ENCODE measurements around the gene EPHX1.
A peak's percentile ranks its signal among the peaks of the same experiment; 100 is the strongest.

Gene EPHX1

DNA sequence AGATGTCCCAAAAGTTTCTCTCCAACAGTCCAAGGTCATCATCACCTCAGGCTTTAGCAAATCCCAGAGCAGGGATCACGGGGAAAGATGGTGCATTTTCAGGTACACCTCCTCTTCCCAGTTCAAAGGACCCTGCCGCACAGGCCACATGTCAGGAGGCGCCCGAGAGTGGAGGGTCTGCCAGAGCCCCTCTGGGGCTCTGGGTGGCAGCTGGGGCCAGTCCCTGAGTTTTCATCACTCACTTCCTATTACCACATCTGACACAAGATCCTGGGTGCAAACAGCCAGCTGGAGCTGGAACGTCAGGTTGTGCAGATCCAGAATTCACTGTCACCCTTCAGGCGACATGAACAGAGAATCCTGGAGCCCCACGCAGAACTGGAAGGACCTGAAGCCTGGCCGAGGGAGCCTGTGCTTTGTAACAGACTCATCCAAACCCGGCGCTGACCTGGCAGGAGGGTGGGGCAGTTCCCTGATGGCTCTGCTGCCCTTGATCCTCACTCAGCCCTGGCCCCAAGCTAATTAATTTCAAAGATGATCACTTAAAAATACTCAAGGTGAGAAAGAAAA is 63.4 kb downstream of the EPHX1 start:
- Mint-ChIP-seq H3K27me3 (no peaks in the 10 kb centered on the region), H3K27ac (peak overlapping the region; percentile 62), H3K36me3 (peaks cover 6% of the 10 kb centered on the region), H3K4me3 (no peak overlapping the region), H3K9me3 (no peaks in the 10 kb centered on the region), H3K4me1 (peaks cover 66% of the 10 kb centered on the region)

DNA sequence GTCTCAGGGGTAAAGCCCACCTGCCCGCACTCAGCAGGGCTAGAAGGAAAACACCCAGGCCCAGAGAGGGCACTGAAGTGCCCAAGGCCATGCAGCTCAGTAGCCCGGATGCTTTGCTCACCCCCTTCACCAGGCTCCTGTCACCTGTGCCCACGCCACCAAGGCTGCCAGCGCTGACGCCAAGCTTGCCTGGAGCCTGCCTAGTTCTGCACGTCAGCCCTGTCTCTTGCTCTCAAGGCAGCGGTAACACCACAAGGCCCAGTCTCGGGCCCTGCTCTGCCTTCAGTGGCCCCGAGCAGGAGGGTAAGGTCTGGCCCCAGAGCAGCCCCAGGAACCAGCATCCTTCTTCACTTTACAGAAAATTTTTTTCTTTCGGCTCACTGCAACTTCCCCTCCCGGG is 64.5 kb downstream of the EPHX1 start:
- Mint-ChIP-seq H3K4me1 (peaks cover 73% of the 10 kb centered on the region), H3K4me3 (no peak overlapping the region), H3K27ac (no peak overlapping the region), H3K36me3 (peaks cover 3% of the 10 kb centered on the region), H3K27me3 (no peaks in the 10 kb centered on the region), H3K9me3 (no peaks in the 10 kb centered on the region)

DNA sequence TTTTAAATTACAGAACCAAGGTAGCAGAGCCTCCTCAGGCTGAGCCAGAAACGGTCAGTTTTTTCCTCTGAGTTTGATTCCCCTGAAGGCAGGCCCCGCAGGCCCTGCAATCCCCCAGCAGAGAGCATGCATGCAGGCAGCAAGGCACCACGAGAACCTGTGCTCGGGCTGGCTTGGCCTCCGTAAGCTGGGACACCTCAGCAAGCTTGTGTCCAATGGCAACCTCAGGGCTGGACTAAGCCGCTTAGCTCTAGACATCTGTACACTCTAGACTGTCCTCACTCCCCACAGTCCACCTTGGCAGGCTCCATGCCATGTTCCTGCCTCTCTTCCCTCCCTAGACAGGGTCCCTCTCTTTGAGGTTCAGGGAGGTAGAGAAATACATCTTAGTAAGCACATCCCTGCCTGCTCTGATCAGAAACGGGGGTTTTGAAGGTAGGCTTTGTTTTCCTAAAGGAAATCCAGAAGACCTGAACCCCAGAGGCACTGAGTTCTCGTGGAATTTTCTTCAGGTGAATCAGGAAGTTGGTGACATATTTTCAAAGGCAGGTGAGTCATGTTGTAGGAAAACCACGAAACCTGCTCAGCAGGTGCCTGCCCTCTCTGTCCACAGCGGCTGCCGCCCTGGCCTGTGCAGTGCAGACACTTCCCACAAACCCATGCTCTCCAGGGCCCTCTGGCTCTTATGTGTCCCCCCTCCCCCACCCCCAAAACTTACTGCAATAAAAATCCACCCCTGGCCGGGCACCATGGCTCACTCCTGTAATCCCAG is 65.3 kb downstream of the EPHX1 start:
- Mint-ChIP-seq H3K27ac (peak overlapping the region; percentile 71), H3K4me1 (peaks cover 80% of the 10 kb centered on the region), H3K36me3 (peaks cover 3% of the 10 kb centered on the region), H3K9me3 (no peaks in the 10 kb centered on the region), H3K27me3 (no peaks in the 10 kb centered on the region), H3K4me3 (no peak overlapping the region)

- Mint-ChIP-seq H3K9me3 (no peaks in the 10 kb centered on the region), H3K4me3 (peak overlapping the region; percentile 53), H3K4me1 (peaks cover 77% of the 10 kb centered on the region), H3K36me3 (no peaks in the 10 kb centered on the region), H3K27me3 (no peaks in the 10 kb centered on the region), H3K27ac (peak overlapping the region; percentile 23)
Observed at GRCh38 chr1:225876900-225877510, 67.1 kb downstream of the EPHX1 start.

GRCh38 chr1:225877580-225877979 is 67.7 kb downstream of the EPHX1 start:
- H3K27me3 Mint-ChIP-seq: no peaks in the 10 kb centered on the region
- peak overlapping the region; percentile 70 for H3K27ac Mint-ChIP-seq
- H3K9me3 Mint-ChIP-seq: no peaks in the 10 kb centered on the region
- H3K4me3 Mint-ChIP-seq: peak overlapping the region; percentile 53
- no peaks in the 10 kb centered on the region for H3K36me3 Mint-ChIP-seq
- H3K4me1 Mint-ChIP-seq: peaks cover 76% of the 10 kb centered on the region

DNA sequence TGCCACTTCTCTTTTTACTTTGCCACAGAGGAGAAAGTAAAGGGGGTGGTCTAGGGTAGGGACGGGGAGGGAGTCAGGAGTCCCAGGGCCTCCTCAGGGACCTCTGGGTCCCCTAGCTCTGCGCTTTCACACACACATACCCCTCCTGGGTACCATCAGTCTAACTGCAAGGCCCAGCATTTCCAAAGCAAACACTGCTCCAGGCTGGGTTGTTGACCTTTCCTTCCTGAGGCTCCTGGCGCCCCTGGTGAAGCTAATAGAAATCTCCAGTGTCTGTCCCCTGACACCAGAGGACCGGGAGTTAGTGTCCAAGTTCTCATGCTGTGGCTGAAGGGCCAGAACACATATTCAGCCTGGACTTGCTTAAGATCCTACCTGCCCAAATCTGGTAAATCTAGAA is 68.4 kb downstream of the EPHX1 start:
- peaks cover 75% of the 10 kb centered on the region for H3K4me1 Mint-ChIP-seq
- H3K27ac Mint-ChIP-seq: peak overlapping the region; percentile 51
- H3K9me3 Mint-ChIP-seq: no peaks in the 10 kb centered on the region
- H3K36me3 Mint-ChIP-seq: no peaks in the 10 kb centered on the region
- peak overlapping the region; percentile 57 for H3K4me3 Mint-ChIP-seq
- H3K27me3 Mint-ChIP-seq: no peaks in the 10 kb centered on the region

GRCh38 chr1:225879521-225880221 is 69.7 kb downstream of the EPHX1 start:
- Mint-ChIP-seq H3K27ac (peak overlapping the region; percentile 70), H3K4me1 (peaks cover 76% of the 10 kb centered on the region)

DNA sequence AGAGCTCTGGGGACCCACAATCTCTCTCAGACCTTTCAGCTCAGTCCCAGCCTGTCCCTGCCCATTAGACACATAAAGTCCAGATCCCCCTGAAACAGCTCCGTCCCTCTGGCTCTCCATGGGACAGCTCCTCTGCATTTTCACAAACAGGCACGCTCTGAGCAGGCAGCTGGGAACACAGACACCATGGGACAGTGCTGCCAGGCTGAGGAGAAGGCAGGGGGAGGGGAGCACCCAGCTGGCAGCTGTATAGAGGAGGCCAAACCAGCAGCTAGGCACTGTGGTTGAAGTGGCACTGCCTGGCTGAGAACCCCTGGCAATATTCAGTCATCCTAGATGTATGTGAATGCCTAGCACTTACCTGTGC is 70.3 kb downstream of the EPHX1 start:
- Mint-ChIP-seq H3K27me3 (no peaks in the 10 kb centered on the region), H3K36me3 (no peaks in the 10 kb centered on the region), H3K4me1 (peaks cover 74% of the 10 kb centered on the region), H3K4me3 (peak overlapping the region; percentile 87), H3K27ac (peak overlapping the region; percentile 70), H3K9me3 (no peaks in the 10 kb centered on the region)

More at GRCh38 chr1:225879521-225880221, 69.7 kb downstream of the EPHX1 start:
- Mint-ChIP-seq H3K36me3 (no peaks in the 10 kb centered on the region), H3K4me3 (peak overlapping the region; percentile 87), H3K27me3 (no peaks in the 10 kb centered on the region), H3K9me3 (no peaks in the 10 kb centered on the region)

- Mint-ChIP-seq H3K27ac (no peak overlapping the region), H3K4me3 (peak overlapping the region; percentile 87), H3K9me3 (no peaks in the 10 kb centered on the region), H3K36me3 (no peaks in the 10 kb centered on the region), H3K4me1 (peaks cover 70% of the 10 kb centered on the region), H3K27me3 (no peaks in the 10 kb centered on the region)
Observed at GRCh38 chr1:225880636-225881035, 70.7 kb downstream of the EPHX1 start.

- no peaks in the 10 kb centered on the region for H3K36me3 Mint-ChIP-seq
- peak overlapping the region; percentile 83 for H3K27ac Mint-ChIP-seq
- peaks cover 63% of the 10 kb centered on the region for H3K4me1 Mint-ChIP-seq
- H3K4me3 Mint-ChIP-seq: peak overlapping the region; percentile 87
- no peaks in the 10 kb centered on the region for H3K9me3 Mint-ChIP-seq
- no peaks in the 10 kb centered on the region for H3K27me3 Mint-ChIP-seq
Observed at GRCh38 chr1:225881081-225881958, 71.4 kb downstream of the EPHX1 start.

DNA sequence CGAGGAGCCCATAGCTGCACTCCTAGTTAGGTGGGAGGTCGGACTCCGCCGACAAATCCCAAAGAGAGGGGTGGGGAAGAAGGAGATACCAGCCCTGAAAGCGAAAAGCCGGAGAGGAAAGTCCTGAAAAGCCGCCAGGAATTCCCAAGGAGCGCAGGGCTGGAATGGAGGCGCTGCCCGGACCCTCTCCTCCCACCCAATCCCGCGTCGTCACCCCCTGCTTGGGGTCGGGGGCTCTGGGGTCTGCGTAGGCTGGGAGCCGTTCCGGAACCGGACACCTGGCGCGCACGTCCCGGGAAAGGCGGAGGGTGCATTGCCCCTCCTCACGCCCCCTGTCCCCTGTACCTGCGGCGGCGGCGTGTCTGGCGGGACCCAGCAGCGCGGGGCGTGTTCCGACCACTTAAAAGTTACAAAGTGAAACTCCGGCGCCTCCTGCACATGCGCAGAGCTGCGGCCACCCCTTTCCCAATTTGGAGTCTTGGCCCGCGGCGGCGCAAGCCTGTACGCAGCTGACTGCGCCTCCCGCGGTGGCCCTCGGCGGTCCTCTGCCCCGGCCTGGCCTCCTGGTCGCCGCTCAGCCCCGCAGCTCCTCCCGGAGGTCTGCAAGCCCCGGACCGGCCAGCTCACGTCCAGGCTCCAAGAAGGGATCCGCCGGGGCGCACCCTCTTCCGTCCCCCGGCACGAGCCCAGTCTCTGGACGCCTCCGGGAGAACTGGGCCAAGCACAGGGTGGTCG is 72.2 kb downstream of the EPHX1 start, which contains the start of gene TMEM63A:
TSS of gene TMEM63A (minus strand) at position 422 of the 735 bp plus-strand sequence. CDS start 4,800 bp downstream, outside the sequence.
- no peaks in the 10 kb centered on the region for H3K9me3 Mint-ChIP-seq
- peak within 1 kb of the TSS; percentile 87 for H3K4me3 Mint-ChIP-seq
- peak within 1 kb of the TSS; percentile 89 for H3K27ac Mint-ChIP-seq
- H3K36me3 Mint-ChIP-seq: no peaks in the 10 kb centered on the region
- peaks cover 55% of the 10 kb centered on the region for H3K4me1 Mint-ChIP-seq
- no peaks in the 10 kb centered on the region for H3K27me3 Mint-ChIP-seq

DNA sequence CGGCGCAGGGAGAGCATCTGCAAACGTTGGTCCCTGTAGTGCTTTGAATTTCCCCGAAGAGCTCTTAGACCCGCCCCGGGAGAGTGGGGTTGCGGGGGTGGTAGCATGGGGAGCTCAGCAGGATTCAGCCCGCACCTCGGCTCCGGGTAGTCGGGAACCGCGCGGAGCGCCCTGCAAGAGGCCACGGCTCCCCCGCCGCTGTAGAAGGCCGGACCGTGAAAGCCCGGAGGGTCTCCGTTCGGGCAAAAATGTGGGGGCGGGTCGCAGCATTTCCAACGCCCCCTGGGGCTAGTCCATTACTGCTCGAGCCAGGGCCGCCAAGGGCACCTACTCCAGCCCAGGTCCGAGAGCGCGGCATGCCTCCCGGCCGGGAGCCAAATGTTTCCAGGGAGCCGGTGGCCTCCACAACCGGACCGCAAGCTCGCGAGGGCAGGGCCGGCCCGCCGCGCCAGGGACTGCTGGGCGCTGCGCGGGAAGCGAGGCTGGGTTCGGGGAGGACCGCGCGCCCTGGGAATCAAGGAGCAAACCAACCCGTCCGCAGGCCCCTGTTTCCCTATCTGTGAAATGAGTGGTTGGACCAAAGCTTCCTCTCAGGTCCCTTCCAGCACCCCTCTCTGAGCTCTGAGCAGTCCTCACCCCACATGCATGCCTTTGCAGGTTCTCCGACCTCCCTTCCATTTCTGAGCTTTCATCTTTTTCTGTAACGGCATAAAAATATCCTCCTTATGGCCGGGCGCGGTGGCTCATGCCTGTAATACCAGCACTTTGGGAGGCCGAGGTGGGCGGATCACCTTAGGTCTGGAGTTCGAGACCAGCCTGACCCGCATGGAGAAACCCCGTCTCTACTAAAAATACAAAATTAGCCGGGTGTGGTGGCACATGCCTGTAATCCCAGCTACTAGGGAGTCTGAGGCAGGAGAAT is 73.0 kb downstream of the EPHX1 start:
- peaks cover 47% of the 10 kb centered on the region for H3K4me1 Mint-ChIP-seq
- no peaks in the 10 kb centered on the region for H3K27me3 Mint-ChIP-seq
- no peaks in the 10 kb centered on the region for H3K36me3 Mint-ChIP-seq
- H3K9me3 Mint-ChIP-seq: no peaks in the 10 kb centered on the region
- peak overlapping the region; percentile 89 for H3K27ac Mint-ChIP-seq
- H3K4me3 Mint-ChIP-seq: peak overlapping the region; percentile 87

DNA sequence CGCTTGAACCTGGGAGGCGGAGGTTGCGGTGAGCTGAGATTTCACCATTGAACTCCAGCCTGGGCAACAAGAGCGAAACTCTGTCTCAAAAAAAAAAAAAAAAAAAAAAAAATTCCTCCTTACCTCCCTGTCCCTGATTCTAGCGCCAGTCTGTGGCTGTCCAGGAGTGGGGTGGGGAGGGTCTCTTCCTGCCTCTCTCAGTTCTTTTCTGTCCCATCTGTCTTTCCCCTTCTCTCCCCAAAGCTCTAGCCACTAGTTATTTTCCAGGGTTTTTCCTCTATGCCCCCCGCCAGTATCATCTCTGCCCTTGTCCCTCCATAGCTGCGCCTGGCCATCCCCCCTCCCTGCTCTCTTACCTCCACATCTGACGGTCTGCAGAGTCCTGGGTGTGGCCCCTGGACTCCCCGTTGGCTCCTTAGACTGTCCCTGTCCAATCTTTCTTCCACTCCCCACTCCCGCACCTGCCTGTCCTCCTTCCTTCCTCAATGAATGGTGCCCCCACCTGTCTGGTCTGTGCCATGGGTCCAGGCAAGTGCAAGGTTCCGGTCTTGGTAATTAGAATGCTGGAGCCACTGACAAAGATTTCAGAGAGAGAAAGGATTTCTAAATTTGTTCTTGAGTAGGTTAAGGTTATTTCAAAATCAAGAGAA is 73.8 kb downstream of the EPHX1 start:
- Mint-ChIP-seq H3K4me1 (peaks cover 42% of the 10 kb centered on the region), H3K27ac (peak overlapping the region; percentile 30), H3K4me3 (peak overlapping the region; percentile 87), H3K9me3 (no peaks in the 10 kb centered on the region), H3K36me3 (no peaks in the 10 kb centered on the region), H3K27me3 (no peaks in the 10 kb centered on the region)

All from activated naive CD4-positive, alpha-beta T cell treated with anti-CD3 and anti-CD28 coated beads, Interleukin-2, amount 50 U/mL, for 24 hours (primary cell).